Lower leg skin (tissue), 4 donors: ENCODE data around the gene RELL2. TPM values are rescaled to one million over a fixed set of nuclear protein-coding genes. Genes with fewer than 3 reads are reported as not detected.

ENCODE experiments used
- DNase-seq, 2 donors: peaks; one replicate each; pipeline ENCODE4 v3.0.0-alpha.2; 2019; ENCODE audit warnings: low spot score in 2 of 2
- H3K4me3 ChIP-seq: fragments of 200-600 bp; sonication (generic); 2 replicates; pipeline ENCODE4 v1.5.1; 2017; ENCODE audit warnings: mild to moderate bottlenecking, low read depth; ENCODE audit not compliant: poor library complexity, severe bottlenecking
- POLR2A ChIP-seq, 2 donors: fragments of 450-650 bp; IDR thresholded peaks; one replicate each; pipeline ENCODE4 v1.6.1; 2016 to 2017; ENCODE audit warnings: antibody characterized with exemption in 2 of 2, mild to moderate bottlenecking in 1 of 2, moderate library complexity in 1 of 2
- WGBS, 2 donors: methylation state at CpG; one replicate each; pipeline ENCODE4 v1.1.5; 2018; 5-methylcytosine and 5-hydroxymethylcytosine counted together
- intact Hi-C: fragments of 100-400 bp; cut with DNase I; formaldehyde crosslinking; loops from one replicate; pipeline ENCODE4 v1.15.0; 2023; ENCODE audit warnings: low total_unique reads
- total RNA-seq, 4 donors: library from RNA; depleted of rRNA; stranded (reverse); fragments of >200 nt; gene quantifications; one replicate each; pipeline ENCODE4 v1.1.0, GENCODE V29; 2016
- TF ChIP-seq, protein P1 (sequence below), 3 donors: fragments of 450-650 bp; IDR thresholded peaks; one replicate each; pipeline ENCODE4 v1.5.1; 2016; ENCODE audit warnings: antibody characterized with exemption in 3 of 3, mild to moderate bottlenecking in 3 of 3, moderate library complexity in 2 of 3

RELL2 gene
- total RNA-seq, 4 donors from 2014 or later, result 5.9 to 11.4 (median 9.0) TPM

- DNase-seq, result no peak
- H3K4me3 ChIP-seq, result no peak overlapping the region
- TF ChIP-seq POLR2A (IDR thresholded peaks at IDR 0.05), result no peak
- TF ChIP-seq, protein P1, sequence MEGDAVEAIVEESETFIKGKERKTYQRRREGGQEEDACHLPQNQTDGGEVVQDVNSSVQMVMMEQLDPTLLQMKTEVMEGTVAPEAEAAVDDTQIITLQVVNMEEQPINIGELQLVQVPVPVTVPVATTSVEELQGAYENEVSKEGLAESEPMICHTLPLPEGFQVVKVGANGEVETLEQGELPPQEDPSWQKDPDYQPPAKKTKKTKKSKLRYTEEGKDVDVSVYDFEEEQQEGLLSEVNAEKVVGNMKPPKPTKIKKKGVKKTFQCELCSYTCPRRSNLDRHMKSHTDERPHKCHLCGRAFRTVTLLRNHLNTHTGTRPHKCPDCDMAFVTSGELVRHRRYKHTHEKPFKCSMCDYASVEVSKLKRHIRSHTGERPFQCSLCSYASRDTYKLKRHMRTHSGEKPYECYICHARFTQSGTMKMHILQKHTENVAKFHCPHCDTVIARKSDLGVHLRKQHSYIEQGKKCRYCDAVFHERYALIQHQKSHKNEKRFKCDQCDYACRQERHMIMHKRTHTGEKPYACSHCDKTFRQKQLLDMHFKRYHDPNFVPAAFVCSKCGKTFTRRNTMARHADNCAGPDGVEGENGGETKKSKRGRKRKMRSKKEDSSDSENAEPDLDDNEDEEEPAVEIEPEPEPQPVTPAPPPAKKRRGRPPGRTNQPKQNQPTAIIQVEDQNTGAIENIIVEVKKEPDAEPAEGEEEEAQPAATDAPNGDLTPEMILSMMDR (IDR thresholded peaks at IDR 0.05), result no peak
- intact Hi-C loops, result no loop called here
These were observed 40.6 kb downstream of the RELL2 start for GRCh38 chr5:141677415-141677814.

DNA sequence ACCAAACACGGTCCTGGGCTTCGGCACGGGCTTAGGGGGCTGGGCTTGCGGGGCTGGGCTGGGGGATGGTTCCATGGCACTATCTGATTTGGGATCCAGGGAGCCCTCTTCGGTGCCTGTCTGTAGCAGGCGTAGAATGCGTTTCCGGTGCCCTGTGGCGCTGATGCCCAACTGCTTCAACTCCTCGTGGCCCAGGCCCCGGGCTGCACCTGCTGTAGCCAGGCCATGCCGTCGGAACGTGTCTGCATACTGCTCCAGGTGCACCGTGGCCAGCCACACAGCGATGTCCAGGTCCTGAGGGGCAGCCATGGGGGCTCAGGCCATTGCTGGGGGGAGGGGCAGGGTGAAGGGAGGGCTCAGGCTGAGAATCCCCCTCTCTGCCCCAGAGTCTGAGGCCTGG lies 43.4 kb downstream of the RELL2 start:
- 88 to 93% methylated on average over 3 to 15 of the region's 16 CpGs for WGBS, 2 donors
- TF ChIP-seq, protein P1 (IDR thresholded peaks at IDR 0.05), result no peak
- no peak for TF ChIP-seq POLR2A (IDR thresholded peaks at IDR 0.05)
- intact Hi-C loops, result no loop called here

DNA sequence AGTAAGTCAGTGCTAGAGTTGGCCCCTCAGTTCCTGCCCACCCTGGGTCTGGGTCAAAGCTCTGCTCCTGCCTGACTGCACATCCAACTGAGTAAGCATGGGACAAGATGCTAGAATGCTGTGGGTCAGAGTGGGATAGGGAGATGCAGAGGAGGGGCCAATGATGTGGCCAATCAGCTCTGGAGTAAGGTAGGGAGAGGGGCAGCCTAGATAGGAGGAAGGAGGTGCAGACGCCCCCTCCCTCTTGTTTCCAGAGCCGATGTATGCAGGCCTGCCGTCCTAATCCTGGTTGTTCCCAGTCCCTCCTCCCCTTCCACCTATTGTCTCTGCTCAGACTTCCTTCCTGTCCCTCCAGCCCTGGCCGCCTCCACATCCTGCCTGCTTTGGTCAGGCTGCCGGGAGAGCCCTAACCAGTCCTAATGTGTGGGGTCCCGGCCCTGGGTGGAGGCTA lies 44.0 kb downstream of the RELL2 start:
- TF ChIP-seq, protein P1 (IDR thresholded peaks at IDR 0.05), result no peak
- TF ChIP-seq POLR2A (IDR thresholded peaks at IDR 0.05), result no peak
- intact Hi-C loops, result no loop called here
- DNase-seq, result peak in 1 of 2 donors; percentile 87
- WGBS, 2 donors, result 58 to 67% methylated on average over 6 of the region's 6 CpGs
- H3K4me3 ChIP-seq, result no peak overlapping the region

More for the DNA sequence above, 43.4 kb downstream of the RELL2 start:
- H3K4me3 ChIP-seq, result no peak overlapping the region
- DNase-seq, result no peak

DNA sequence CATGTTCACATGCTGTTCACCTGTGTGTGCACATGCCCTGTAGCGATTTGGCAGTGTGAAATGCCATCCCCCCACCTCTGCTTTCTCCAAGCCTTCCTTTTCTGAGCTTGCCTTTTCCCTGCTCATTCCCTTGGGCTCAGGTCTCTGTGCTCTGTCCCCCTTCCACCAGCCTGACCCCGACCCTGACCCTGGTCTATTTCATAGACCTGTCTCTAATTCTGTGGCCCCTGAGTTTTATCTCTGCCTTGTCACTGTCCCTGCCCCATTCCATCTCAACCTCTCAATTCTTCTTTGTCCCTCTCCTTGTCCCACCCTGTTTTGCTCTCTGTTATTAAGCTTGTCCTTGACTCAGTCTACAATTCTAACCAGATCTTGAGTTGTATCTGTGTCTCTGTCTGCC lies 44.5 kb downstream of the RELL2 start:
- intact Hi-C loops, result no loop called here
- H3K4me3 ChIP-seq, result no peak overlapping the region
- DNase-seq, result no peak
- TF ChIP-seq POLR2A (IDR thresholded peaks at IDR 0.05), result no peak
- TF ChIP-seq, protein P1 (IDR thresholded peaks at IDR 0.05), result no peak
- WGBS, 2 donors, result 78 to 81% methylated on average over 2 of the region's 2 CpGs

DNA sequence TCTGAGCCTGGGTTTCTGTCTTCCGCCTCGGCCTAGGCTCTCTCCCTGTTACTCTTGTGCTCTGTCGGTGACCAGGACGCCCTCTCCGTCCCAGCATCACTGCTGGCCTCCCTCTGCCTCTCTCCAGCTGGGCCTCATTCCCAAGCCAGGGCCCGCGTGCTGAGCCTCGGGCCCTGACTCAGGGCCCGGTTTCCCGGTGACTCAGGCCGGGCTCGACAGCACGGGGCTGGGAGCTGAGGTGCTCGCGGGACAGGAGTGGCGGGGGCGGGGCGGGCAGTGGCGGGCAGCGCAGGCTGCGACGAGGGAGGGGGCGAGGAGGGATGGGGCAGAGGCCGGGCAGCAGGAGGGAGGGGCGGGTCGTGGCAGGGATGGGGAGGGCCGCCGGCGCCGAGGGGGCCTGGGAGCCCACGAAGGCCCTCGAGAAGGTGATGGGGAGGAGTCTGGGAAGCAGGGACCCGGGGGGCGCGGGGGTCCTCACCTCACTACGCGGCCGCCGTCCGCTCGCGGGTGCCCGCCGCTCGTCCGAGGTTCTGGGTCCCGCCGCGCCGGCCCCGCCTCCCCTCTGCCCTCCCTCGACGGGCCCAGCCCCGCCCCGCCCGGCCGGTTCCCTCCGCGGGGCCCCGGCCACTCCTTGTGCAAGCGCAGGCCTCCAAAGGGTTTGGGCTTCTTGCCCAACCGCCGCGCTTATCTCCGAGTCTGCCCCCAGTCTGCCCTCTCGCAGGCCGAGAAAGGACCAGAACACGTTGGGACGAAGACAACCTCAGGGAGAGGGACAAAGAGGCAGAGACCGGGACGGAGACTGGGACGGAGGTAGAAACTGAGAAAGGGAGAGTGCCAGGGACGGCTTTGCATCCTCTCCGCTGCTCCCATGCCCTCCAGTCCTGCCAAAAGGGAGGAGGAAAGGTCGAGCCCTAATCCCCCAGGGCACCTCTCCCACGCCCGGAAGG lies 45.2 kb downstream of the RELL2 start, which contains the start of gene ARAP3:
ARAP3 (minus strand) TSS at position 536 of the 947 bp plus-strand sequence. CDS start 1,744 bp downstream, outside the sequence.
- no peak within 1 kb of the TSS for H3K4me3 ChIP-seq
- WGBS, 2 donors, result 4 to 9% methylated on average over 30 to 45 of the region's 77 CpGs
- TF ChIP-seq, protein P1 (IDR thresholded peaks at IDR 0.05), result no peak
- TF ChIP-seq POLR2A (IDR thresholded peaks at IDR 0.05), result no peak
- intact Hi-C loops, result no loop called here
- DNase-seq, result peak; percentile 63 to 94
